HG02852 (cell line): ENCODE measurements around the gene PRRC2A.

Experiments
- ATAC-seq: cut with Tn5 transposase; IDR thresholded peaks from one replicate; pipeline ENCODE4 v1.9.1; 2021; ENCODE audit warnings: mild to moderate bottlenecking, moderate library complexity; ENCODE audit not compliant: unreplicated experiment

The PRRC2A gene

DNA sequence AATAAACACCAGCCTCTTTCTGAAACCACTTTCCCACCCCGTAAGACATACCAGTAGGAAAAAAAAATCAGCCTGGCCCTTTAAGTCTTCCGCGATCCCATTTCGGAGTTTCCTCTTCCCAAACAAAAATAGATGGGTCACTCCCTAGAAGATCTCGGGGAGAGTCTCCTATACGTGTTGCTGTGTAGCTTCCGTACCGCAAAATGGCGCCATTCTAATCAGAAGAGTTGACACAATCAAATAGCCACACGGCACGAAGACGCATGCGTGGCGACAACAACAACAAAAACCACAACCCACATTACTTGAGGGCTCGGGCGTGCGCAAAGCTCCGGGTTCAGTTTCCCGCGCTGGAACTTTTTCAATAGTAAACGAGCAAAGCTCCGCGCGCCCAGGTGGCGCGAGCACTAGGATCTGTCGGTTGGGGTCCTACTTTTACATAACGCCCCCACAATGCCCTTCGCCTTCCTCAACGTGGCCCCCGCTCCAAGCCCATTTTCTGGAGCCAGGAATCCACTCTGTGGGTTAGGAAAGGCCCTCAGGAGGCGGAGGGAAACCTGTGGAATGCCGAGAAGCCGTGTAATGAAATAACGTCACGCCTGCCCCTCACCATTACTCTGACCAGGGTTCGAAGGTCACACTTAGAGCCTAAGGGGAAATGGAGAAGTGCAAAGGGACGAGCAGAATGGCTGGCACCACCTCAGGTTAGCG is 44.4 kb downstream of the PRRC2A start, which contains the start of gene GPANK1:
Gene GPANK1, minus strand, starts transcription at position 208 of the 711 bp plus-strand sequence. CDS start 519 bp downstream, outside the sequence.
- no peak for ATAC-seq

DNA sequence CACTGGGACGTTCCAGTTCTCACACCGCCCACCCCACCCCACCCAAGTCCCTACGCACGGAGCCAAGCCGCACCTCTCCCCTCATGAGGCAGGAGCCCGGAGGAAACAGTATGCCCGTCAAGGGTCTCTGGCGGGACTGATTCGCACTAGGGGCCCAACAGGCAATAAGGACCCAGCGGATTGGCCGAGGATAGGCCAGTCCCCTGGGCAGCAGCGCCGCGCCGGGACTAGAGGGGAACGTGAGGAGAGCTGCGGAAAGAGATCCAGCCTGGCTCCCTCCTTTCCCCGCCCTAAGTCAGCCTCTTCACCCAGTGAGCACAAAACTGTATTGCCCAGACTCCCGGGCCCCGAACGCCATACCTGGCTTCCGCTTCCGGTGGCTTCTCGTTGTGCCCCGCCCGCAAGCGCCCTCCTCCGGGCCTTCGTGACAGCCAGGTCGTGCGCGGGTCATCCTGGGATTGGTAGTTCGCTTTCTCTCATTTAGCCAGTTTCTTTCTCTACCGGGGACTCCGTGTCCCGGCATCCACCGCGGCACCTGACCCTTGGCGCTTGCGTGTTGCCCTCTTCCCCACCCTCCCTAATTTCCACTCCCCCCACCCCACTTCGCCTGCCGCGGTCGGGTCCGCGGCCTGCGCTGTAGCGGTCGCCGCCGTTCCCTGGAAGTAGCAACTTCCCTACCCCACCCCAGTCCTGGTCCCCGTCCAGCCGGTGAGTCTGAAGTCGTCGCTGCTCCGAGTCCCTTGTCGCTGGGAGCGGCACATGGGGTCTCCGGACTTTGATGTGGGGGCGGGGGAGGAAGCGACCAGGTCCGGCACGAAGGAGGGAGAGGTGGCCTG is 45.2 kb downstream of the PRRC2A start, which contains the start of gene CSNK2B:
Gene CSNK2B, plus strand, starts transcription at position 580 of the 836 bp plus-strand sequence. CDS start 752 bp downstream, outside the sequence.
- peak; percentile 78 for ATAC-seq

DNA sequence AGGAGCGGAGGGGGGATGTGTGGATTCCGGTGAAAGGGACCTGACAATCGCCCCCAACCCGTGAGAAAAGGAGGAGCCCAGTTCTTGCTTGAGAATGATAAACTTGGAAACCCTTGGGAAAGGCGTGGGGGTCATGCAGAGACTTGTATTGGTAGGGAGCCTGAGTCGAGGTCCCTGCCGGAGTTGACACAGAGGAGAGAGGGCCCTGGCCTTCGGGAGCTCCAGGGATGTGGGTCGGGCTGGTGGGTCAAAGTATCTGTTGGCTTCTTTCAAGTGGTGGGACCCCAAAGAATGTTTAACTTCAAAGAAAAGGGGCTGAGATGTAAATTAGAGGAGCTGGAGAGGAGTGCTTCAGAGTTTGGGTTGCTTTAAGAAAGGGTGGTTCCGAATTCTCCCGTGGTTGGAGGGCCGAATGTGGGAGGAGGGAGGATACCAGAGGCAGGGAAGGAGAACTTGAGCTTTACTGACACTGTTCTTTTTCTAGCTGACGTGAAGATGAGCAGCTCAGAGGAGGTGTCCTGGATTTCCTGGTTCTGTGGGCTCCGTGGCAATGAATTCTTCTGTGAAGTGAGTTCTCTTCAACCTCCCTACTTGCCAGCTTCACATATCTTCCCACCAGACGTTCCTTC is 45.9 kb downstream of the PRRC2A start:
- no peak for ATAC-seq

DNA sequence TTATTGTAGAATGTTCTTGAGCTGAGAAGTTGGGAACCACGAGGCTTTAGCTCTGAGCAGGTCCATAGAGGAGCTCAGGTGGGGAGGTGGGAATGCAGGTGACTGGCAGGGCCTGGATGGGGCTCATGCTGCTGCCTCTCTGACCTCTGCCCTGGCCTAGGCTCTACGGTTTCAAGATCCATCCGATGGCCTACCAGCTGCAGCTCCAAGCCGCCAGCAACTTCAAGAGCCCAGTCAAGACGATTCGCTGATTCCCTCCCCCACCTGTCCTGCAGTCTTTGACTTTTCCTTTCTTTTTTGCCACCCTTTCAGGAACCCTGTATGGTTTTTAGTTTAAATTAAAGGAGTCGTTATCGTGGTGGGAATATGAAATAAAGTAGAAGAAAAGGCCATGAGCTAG is 49.2 kb downstream of the PRRC2A start, which contains the start of gene LY6G5B:
Gene LY6G5B, plus strand, starts transcription at position 301 of the 400 bp plus-strand sequence. CDS start 975 bp downstream, outside the sequence.
- no peak for ATAC-seq

DNA sequence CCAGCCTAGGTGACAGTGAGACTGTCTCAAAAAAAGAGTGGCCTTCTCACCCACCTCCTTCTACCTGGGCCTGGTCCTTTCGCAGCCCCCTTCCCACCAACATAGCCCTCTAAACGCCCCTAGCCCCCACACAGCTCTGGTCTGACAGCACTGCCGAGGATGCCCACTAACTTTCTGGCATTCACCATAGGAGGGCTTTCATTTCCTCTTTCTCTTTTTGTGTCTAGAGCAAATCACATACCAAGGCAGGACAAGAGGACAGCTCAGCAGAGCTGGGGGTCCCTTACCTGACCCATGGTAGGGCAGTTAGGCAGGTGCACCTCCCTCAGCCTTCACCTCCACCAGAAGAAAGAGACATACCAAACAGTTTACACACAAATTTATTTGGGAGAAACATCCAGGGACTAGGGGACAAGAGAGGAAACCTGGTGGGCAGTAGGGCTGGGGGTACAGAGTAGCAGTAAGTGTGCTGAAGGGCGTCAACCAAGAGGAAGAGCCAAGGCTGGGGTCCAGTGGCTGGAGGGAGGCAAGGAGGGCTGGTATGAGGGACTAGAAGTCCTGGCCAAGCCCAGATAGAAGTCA is 55.9 kb downstream of the PRRC2A start:
- ATAC-seq, result no peak

DNA sequence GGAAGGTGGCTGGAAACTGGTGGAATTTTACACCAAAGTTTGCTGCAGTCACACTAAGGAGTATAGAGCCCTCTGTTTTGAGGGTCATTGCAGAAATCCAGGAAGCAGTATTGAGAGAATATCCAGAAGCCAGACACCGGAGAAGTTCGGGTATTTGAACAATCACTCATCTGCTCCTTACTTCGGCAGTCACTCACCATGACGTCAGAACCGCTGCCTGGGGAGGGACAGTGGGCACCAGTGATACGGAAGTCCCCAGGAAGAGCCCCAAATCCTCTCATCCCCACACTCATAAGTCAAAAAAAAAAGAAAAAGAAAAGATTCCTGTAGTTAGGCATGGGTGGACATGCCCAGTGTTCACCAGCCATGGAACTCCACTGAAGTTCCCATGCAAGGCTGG is 56.4 kb downstream of the PRRC2A start:
- ATAC-seq, result no peak

DNA sequence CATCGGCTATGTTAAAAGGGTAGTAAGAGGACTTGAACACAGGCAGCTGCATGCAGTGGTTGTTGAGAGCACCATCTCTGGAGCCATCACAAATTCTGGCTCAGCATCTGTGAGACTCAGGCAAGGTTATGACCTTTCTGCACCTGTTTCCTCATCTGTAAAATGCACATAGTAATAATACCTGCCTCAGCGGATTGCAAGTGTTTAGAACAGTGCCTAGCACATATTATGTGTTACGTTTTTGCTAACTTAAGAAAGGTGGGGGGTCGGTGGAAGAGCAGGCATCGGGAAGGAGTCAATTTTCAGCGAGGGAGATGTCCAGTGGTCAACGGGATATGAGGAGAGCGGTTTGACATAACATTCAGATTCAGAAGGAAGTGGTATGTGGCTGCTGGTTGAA is 57.4 kb downstream of the PRRC2A start:
- ATAC-seq, result no peak

DNA sequence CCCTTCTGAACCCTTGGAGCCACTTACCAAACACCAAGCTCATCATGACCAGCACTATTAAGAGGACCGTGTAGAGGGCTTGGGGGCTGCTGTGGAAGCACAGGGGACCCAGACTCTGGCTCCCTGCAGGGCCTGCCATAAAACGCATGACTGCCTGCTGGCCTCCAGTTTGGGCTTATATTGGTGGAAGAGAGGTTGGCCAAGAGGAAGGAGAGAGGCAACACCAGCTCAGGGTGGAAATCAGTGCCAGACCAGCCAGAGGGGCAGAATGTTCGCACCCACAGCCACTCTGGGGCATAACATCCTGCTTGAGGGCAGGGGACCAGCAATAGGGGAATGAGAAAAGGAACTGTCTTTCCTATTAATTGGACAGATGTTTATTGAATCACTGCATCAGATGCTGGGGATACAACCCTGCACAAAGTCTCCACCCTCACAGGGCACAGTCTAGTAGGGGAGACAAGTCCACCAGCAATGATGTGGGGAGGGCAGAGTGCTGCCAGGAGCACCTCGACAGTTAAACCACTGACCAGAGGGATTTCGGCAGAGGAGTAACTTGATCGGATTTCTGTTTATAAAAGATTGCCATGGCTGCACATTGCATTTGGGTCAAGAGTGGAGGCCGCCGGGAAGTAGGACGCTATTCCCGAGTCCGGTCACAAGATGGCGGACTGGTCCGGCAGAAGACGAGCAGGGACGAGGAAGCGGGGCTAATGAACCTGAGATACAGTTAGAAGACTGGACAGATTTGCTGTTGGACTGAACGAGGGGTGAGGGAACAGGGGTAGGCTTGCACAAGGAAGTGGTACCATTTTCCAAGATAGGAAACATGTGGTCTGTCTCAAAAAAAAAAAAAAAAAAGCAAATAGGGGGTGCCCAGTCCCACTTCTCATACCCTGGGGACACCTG is 60.0 kb downstream of the PRRC2A start, which contains the start of gene LY6G5C:
Gene LY6G5C, minus strand, starts transcription at position 842 of the 909 bp plus-strand sequence. Its CDS starts 694 bp downstream, at position 148.
- no peak for ATAC-seq

DNA sequence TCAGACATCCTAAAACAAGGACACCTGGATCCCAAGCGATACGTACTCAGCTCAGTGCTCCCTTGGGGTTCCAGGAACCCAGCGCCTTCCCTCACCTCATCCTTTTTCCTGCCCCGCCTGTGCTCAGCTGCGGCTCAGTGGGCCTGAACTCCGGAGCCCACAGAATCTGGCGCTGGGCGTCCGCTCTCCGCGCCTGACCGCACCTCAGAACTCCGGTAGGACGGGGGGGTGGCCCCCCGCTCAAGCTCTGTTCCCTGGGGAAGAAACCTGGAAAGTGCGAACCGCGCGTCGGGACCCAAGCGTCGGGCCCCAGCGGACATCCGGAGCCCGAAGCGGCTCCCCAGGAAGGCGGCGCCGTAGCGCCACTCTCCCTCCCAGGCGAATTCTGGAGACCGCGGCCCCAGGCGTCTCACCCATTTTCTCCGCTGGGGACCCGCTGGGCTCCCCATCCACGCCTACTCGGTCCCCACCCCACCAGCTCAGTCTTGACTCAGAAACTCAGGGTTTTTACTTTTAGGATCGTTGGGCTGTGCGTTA is 60.7 kb downstream of the PRRC2A start:
- ATAC-seq, result no peak

DNA sequence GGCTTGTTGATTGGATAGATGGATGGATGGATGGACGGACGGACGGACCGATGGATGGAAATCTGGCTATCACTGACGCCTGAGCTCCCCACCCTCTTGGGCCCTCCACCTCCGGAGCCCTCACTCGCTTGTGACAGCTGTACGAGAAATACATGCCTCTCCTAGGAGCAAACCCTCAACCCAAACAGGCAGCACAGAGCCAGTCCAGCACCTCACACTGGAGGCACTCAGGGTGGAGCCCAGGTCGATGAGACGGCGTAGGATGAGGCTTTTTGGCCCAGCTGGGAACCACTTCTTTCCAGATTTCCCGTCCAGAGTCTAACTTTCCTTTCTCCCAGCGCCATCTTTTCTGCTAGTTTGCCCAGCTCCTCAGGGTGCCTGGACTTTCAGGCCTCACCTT is 63.1 kb downstream of the PRRC2A start:
- ATAC-seq, result no peak

DNA sequence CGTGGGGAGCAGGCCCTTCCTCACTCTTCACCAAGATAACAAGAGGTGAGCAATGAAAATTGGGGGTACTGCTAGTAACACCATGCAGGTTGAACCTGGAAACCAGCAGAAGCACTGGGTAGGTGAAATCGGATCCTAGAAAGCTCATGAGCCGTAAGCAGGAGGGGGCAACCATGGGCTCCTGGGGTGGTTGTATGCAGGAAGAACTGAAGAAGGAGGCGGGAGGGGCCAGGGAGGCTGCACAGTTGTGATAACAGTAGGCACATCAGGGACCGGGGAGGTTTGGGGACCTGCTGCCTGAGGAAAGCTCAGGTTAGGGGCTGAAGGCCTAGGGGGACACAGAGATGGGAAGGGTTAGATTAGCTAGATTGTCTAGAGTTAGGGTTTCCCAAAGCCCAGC is 66.0 kb downstream of the PRRC2A start:
- ATAC-seq, result no peak

DNA sequence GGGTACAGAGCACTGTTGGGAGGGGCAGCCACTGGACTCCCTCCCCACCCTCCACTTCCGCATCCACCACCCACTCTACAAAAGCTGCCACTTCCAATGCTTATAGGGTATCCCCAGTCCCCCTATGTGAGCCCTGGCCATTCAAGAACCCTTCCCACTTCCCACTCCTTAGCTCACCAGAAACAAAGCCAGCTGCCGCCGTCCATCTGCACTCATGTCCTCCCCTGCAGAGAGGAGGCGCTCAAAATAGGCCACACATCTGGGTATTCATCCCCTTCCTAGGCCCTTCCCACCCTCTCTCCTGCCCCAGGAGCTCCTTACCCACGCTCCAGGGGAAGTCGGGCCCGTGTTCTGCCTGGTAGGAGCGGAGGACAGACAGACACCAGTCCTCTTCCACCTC is 66.8 kb downstream of the PRRC2A start:
- ATAC-seq, result no peak
